Inflammatory macrophage treated with lipopolysaccharide for 4 hours (primary cell): Measurements from ENCODE around the gene RFX8.

ENCODE experiments used
- DNase-seq: peaks from one replicate; pipeline ENCODE4 v3.0.0-alpha.2; 2020

The RFX8 gene

DNA sequence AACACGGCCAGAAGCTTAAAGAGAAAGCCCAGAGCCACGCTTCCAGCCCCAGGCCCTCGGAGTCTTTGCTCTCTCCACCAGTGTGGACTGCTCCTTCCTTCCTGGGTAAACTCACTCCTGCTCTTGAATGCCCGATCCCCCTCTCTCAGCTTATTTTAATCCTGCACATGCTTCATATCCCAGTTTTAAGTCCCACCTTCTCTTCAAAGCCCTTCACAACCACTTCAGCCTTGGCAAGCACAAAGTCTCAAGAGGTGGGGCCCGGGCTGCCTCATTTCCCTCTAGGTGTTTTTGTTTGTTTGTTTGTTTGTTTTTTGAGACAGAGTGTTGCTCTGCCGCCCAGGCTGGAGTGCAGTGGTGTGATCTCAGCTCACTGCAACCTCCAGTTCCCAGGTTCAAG is 66.0 kb downstream of the RFX8 start:
- DNase-seq, result no peak

DNA sequence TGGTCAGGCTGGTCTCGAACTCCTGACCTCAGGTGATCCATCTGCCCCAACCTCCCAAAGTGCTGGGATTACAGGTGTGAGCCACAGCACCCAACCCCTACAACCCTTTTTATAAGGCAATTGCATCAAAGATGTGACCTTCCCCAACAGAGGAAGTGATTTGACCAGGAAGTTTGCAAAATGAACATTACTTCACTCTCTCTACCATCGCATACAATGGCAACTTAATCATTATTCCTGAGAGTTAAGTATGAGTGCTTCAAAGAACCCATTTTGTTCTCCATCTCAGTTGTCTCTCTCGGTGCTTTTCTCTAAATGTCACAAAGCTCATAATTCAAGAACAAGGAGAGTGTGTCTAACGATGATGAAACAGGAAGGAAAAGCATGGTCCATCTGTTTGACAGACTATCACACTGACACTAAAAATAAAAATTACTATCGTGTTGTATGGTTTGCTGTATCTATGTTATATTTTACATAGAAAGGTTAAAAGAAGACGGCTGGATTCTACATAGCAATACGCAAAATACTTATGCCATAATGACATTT is 69.5 kb downstream of the RFX8 start:
- DNase-seq, result peak; percentile 69

DNA sequence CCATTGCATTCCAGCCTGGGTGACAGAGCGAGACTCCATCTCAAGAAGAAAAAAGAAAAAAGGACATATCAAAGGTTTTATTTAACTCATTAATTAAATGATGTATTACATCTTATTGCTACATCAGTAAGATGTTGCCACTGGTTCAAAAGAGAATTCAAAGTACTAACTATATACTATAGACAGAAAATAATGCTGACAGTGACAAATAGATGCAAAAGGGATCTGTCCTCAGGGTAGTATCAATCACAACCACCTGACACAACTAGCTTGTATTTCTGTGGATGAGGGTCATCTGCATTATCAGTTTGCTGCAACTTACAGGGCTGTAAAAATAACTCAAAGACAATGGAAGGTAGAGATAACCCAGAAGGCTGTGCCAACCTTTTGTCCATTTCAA is 71.2 kb downstream of the RFX8 start:
- DNase-seq, result no peak

DNA sequence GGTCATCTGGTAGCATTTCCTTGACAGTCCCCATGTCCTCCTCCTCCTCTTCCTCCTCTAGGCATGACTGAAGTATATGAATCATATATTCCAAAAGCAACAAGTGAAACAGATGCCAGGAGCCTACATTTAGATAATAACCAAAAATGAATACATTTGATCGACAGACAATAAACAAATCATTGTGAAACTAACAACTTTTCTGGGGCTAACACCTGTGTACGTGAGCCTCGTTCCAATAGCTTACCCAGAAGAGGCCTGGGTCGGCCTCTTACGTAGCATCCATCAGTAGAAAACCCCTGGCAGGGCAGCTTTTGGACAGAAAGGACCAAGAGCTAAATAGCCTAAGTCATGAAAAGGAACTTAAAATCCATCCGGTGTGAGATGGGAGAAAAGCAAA is 72.3 kb downstream of the RFX8 start:
- no peak for DNase-seq

DNA sequence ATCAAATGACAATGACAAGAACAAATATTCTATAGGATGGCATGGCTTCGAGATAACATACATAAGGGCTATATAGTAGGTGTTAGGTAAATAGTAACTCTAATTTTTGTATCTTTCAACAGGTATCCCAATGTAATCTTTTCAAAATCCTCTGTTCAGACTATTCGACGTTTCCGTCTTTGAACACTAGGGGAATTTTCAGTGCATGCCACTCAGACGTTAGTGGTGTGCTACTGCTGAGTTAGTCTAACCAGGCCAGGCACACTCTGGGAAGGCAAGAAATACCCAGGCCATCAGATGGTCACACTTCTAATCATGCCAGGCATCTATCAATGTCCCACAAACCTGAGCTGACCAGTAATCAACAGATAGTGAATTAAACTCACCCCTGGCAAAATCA is 73.0 kb downstream of the RFX8 start:
- no peak for DNase-seq

DNA sequence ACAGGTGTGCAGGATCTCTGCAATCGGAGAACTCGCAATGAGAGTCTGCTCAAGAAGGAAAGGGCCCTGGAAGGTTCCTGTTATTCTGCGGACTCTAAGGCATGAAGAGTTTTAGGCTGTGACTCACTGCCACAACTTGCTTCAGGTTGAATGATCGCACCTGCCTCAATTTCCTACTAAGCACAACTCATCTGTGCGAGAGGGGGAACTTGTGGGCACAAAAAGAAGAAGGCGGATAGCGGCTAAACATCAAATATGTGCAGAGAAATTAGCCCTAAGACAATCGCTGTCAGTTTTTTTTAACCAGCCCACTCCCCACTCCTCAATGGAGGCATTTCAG is 73.6 kb downstream of the RFX8 start:
- no peak for DNase-seq

DNA sequence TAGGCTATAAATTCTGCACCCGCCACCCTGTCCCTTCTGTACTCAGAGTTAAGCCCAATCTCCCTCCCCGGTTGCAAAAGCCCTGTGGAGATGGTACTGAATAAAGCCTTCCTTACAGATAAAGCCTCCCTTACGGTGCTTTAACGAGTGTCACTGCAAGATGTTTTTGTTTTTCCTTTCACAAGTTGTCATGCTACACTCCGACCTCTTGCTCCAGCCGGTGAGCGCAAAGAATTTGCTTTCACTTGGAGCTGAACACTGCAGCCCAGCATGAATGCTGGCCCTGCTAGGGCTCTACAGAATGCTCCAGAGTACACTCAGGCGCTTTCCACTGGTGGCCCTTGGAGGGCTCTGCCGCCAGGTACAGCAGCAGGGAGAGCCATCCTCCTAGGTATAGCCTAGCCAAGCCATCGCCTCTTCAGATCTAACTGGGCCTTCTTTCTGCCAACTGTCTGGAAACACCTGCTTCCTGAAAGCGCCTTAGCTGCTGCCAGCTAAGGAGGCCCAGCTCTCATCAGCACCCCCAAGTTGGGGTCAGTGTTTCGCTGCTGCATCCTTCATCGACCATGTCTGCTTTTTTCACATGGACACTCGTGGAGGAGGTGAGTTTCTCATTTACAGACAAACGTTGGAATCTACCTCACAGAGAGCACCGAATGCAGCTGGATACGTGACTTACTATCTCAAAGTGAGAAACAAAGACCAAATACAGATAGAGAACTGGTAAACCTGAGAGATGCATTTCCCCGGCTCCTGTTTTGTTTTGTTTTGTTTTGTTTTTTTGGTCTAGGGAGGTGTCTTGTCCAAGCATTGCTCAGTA is 74.2 kb downstream of the RFX8 start:
- DNase-seq, result no peak

DNA sequence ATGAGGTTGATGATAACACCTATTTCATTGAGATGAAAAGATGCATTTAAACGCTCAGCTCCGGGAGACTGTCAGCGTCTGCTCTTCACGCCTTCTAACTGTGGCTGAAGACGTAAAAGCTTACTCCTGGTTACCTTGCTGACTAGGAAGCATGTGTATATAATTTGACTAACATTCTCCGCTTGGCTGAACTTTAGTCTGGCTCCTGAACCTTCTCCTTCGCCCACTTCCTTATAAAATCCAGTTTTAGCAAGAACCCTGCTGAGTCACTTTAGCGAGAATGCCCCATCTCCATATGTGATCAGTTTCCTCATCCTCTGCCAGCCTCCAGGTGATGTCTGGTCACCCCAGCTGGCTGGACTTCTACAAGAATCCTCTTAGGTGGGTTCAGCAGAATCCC is 74.9 kb downstream of the RFX8 start:
- peak; percentile 87 for DNase-seq

DNA sequence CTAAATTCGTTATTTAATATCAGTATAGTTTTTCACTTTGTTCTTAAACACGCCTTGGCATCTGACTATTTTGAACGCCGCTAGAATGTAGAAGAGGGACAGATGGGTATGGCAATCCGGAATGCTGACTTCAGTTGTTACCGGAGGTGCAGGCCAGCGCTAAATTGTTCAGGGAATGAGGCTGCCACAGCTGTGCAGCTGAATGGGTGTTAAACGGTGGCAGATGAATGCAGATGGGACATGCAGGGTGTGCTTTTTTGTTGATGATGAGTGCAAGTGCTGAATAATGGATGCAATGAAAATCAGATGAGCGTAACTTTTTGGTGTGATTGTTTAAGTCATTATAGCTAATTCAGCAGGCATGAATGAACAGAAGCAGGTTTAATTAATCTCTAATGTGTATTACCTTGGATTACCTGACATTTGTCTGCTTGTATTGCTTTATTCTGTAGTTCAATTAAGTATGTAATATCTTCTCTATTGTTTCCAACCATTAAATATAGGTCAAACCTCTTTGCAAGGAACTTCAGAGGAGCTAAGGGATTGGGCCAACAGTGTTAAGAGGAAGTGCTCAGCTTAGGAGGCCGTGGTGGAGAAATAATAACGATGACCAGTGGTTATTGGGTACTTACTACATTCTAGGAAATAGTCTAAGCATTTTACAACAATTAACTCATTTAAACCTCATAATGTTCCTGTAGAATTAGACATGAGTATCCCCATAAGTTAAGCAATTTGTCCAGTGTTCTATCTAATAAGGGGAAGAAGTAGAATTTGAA is 75.7 kb downstream of the RFX8 start:
- DNase-seq, result peak; percentile 80

DNA sequence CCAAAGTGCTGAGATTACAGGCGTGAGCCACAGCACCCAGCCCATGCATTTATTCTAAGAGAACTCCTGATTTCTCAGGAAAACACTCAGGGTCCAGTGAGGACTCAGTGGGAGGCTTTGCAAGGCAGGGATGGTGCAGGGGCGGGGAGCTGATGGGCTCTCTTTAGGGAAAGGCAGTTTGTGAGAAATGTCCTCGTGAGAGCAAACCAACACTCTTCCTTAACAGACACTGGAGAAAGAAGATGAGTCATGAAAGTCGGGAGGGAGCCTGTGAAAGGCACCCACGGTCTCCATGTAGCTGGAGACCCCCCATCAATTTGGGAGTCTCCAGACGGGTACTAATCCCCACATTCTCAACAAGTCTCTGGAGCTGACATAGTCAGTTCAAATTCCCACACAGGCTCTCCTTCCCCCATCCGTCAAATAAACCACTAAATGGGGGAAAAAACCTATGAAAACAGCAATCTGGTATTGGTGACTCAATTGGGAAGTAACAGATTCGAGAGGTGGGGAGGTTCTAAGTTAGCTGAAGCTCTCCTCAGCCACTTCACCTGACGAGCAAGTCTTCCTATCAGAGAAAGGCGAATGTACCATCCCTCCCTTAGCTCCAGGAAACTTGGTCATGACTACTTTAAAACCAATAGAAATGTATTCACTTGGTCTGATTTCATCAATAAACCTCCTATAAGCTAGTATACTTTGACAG is 76.6 kb downstream of the RFX8 start:
- DNase-seq, result peak; percentile 43

DNA sequence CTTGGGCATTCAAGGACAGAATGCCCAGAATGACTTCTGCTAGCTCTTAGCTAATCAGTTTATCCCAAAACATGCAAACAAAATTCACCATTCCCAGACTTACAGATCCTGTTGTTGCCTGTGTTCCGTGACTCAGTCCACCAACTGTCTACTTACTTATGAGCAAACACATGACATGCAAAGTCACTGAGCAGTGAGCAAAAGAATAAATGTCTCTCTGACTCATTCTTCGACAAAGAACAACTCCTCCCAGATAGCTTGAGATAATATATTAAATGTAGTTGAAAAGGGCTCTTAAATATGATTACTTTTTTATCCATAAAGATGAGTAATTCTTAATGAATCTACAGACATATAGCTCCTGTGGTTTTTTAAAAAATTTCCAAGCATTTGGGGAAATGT is 78.6 kb downstream of the RFX8 start:
- peak; percentile 71 for DNase-seq

DNA sequence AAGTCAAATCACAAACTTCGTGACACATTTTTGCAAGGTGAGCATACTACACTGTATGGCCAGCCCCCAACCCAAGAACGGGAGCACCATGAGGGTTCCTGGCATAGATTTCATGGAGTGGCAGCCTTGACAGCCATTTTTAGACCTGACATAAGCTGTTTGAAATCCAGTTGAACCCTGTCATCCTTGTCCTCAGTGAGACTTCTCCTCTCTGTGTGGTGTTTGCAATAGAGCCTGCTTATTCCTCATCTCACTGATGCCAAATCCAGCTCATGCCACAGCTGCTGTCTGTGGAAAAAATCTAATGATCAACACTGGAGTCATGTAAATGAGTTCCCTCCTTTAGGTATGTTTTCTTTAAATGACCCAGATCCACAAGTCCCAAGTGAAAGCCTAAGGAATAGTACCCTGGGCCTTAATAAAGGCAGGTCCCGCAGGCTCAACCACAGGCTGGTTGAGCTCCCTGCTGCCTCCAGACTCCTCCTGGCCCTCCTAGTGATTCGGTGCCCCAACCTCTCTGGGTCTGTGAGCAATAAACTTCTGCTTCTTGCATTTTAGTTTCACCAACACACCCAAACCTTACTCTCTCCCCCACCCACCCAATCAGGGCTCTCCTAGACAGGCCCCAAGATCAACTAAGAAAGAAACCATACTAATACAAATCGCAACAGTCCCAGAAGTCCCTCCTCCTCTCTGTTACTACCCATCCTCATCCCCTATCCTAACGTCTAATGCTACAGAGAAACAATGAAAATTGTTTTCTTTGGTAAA is 79.2 kb downstream of the RFX8 start:
- DNase-seq, result peak; percentile 55

DNA sequence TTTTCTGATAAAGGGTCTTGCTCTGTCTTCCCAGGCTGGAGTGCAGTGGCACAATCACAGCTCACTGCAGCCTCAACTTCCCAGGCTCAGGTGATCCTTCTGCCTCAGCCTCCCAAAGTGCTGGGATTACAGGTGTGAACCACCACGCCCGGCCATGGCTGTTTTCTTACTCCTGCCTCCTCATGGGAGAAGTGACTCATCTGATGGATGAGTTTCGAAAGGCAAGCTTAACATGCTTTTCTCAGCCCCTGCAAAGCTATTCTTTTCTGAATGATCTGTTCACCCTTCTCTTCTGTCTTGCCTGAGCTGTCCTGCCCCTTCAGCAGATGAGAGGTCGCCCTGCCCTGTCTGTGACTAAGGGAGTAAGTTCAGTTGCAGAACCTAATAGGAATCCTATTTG is 86.7 kb downstream of the RFX8 start:
- DNase-seq, result peak; percentile 19

DNA sequence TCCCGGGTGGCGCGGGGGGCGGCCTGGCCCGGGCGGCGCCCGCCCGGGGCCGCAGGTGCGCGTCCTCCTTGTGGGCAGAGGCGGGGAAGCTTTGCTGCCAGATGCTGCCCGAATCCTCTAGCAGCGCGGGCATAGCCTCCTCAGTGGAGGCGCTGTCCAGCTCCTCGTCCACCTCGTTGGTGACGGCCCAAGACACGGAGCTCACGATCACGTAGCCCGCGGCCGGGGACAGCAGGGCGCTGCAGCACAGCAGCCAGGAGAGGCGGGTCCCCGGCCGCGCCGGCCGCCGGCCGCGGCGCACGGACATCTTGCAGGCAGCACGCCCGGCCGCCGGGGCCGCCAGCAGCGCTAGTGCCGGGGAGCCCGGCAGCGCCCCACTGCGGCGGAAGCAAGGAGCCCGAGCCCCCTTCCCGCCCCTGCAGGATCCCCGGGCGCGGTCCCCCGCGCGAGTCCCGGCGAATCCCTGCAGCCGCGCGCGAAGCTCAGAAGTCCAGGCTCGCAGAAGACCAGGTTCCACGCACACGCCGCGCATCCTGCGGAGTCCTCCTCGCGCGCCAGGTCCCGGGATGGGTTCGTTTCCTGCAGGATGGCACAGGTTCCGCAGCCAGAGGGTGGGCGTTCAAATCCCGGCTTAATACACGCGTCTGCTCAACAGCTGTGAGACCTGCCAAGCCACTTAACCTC is 87.6 kb downstream of the RFX8 start, which contains the start of gene CREG2:
Gene CREG2 (minus strand): TSS at position 353 of the 684 bp plus-strand sequence. CDS start 46 bp downstream, at position 307.
- DNase-seq, result peak; percentile 67

DNA sequence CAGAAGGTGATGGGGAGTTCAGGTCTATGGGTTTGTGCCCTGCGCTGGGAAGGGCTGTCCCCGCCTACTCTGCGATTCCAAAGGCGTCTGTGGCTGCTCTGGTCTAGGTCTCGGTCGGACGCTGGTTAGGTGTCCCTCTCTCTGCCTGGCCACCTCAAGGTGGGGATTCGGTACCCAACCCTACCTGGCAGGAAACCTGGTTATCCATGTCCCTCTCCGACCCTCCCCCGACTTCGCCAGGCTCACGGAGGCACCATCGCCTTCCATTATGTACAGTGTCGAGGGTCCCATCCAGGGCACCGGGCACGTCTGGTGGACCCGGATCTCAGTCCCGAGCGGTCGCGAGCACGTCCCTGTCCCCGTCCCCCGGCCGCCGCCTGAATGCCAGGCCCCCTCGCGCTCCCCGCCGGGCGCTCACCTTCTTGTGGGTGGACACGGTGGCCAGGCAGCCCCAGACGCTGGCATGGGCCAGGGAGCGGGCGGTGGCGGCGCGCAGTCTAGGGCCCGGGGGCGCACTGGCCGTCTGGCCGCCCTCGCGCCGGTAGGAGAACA is 88.2 kb downstream of the RFX8 start:
- DNase-seq, result no peak

DNA sequence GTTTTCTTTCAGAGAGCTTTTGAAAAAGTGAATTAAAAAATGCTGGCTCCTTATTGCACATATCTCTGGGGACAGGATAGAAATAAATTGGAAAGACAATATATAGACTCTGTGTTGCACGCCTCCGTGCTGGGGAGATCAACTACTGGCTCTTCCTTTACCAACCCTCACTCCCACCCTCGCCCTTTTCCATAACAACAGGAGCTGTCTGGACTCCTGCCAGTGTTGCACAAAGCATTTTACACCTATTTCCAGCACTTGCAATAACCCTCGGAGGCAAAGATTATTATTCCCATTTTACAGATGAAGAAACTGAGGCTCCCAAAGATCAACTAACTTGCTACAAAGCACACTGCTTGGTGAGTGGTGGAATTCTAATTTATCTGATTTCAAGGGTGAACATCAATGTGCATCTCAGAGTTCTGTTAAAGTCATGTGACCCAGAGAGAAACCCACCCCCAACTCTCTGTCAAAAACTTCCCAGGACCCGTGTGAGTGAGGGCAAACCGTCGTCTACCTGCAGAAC is 91.8 kb downstream of the RFX8 start:
- DNase-seq, result no peak

DNA sequence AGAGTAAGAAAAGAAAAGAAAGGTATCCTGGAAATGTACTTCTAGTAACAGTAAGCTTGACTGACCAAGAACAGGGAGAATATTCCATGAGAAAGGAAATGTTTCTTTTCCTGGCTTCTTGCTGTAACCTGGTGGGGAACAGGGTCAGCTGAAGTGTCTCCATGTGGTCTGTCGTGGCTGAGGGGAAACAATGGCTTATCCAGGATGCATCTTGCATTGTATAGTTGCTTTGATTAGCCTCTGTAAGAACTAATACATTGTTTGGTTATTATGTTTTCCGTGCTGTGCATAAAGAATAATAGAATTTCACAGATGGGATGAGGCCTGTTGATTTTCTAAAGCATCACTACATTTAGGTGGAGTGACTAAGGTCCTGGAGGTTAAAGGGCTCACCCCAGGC is 92.5 kb downstream of the RFX8 start:
- DNase-seq, result no peak

DNA sequence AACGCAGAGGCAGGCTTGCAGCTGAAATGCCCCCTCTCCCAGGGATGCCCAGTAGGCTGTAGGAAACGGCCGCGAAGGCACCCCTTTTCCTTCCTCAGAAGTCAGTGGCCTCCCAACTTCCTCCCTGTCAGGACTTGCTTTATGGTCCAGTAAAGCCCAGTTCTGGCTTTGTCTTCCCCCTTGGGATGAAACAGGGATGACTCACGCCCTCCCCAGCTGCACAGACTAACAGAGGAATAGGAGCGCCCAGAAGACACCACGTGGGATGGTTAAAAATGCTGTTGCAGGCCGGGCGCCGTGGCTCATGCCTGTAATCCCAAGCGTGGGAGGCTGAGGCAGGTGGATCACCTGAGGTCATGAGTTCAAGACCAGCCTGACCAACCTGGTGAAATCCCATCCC is 94.5 kb downstream of the RFX8 start:
- peak; percentile 58 for DNase-seq

DNA sequence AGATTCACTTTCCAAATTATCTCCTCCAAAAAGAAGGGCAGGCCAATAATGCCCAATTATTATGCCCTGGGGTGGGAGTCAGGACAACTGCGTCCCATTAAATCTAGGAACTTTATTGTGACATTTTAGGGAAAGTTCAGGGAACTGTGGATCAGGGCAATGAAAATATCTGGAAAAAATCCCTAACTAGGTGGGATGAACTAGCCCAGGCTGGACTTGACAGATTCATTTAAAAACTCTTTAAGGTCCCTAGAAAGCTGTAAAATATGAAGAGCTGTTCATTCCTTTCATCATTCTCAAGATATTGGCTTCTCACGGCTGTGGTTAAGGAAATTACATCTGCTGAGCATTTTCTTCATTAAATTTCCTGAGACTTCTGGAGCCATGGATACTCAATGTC is 95.8 kb downstream of the RFX8 start:
- no peak for DNase-seq

DNA sequence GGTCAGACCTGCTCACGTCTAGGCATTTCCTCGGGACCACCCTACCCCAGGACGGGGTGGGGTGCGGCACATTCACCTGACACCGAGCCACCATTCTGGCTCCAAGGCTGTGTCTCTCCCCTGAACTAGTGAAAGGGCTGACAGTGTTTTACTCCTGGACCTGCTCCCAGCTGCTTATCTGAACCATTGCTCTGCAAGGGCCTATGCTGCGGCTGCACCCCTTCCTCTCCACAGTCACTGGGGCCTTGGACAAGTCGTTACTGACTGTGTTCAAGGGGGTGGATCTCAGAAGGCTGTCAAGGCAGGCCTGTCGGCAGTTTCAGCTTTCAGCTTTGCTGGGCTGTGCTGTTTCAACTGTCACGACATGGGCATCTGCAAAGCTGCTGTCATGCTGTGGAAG is 99.3 kb downstream of the RFX8 start:
- no peak for DNase-seq

DNA sequence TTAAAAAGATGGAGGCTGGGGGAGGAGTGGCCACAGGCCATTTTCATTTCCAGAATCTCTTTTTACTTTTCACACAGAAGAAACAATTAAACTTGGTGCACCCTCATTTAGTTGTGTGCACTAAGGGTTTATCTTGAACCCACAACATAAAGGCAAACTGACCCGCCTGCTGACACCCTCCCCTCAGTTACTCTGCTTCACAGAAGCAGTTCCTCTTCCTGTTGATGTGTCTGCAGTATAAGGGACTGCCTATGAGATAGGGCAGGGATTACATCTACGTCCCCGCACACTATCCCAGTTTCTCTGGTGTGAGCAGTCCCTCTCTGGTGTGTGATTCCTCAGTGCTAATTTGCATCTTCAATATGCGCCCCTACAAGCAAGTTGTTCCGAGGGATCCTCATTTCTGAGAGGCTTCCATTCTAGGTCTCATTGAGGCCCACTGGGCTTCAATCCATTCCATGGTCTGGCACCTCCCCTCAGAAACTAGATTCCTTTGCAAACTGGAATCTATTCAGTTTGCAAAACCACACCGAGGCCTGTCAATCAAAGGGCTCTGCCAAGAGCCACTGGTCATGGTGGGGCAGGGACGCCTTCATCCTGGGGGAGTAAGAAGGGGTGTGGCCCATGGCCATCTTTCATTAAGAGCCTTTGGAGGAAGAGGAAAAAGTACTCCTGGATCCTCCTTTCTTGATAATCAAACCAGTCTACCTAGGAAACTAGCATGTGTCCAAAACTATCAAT is 99.9 kb downstream of the RFX8 start:
- DNase-seq, result no peak
